T-helper 1 cell treated with Interleukin-12 subunit alpha and Interleukin-12 subunit beta and Interleukin-4 antibody, amounts not matched to agents 30 μg/mL and 1 μg/mL, for 36 hours (primary cell): ENCODE measurements around the gene MAFF.

Source experiments
- H3K27ac Mint-ChIP-seq: one replicate; pipeline ENCODE4 v1.8.0; 2021; ENCODE audit warnings: mild to moderate bottlenecking, mixed read lengths
- H3K27me3 Mint-ChIP-seq: one replicate; pipeline ENCODE4 v1.8.0; 2021; ENCODE audit warnings: low read depth, mixed read lengths
- H3K36me3 Mint-ChIP-seq: one replicate; pipeline ENCODE4 v1.8.0; 2021; ENCODE audit warnings: low read depth, mixed read lengths
- H3K4me1 Mint-ChIP-seq: one replicate; pipeline ENCODE4 v1.8.0; 2021; ENCODE audit warnings: low read depth, mixed read lengths
- H3K4me3 Mint-ChIP-seq: one replicate; pipeline ENCODE4 v1.8.0; 2021; ENCODE audit warnings: mild to moderate bottlenecking, moderate library complexity, mixed read lengths
- H3K9me3 Mint-ChIP-seq: one replicate; pipeline ENCODE4 v1.8.0; 2021; ENCODE audit warnings: mixed read lengths

MAFF gene

DNA sequence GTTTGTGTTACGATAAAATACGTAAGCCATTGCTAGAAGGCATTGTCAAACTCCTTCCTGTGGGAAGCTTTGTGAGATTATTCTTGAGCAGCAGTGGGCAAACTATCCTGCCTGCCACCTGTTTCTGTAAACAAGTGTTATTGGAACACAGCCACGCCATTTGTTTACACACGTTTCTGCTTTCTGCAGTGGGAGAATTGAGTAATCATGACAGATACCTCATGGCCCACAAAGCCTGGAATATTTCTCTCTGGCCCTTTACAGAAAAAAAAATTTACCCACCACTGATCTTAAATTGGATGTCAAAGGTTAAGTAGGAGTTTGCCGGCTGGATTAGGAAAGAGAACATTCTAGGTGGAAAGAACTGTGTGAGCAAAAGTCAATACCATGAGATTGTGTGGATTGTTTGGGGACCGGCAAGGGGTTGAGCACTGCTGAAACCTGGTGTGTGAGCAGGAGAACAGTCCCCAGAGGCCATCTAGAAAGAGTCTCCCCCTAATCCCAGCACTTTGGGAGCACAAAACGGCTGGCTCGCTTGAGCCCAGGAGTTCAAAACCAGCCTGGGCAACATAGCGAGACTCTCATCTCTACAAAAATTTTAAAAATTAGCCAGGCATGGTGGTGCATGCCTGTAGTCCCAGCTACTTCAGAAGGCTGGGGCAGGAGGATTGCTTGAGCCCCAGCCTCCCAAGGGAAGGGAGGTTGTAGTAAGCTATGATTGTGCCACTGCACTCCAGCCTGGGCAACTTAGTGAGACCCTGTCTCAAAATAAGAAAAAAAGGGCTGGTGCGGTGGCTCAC is 14.2 kb upstream of the MAFF start:
- Mint-ChIP-seq H3K9me3 (no peaks in the 10 kb centered on the region), H3K4me1 (peaks cover 3% of the 10 kb centered on the region), H3K27ac (no peak overlapping the region), H3K4me3 (no peak overlapping the region), H3K36me3 (no peaks in the 10 kb centered on the region), H3K27me3 (peaks cover 24% of the 10 kb centered on the region)

DNA sequence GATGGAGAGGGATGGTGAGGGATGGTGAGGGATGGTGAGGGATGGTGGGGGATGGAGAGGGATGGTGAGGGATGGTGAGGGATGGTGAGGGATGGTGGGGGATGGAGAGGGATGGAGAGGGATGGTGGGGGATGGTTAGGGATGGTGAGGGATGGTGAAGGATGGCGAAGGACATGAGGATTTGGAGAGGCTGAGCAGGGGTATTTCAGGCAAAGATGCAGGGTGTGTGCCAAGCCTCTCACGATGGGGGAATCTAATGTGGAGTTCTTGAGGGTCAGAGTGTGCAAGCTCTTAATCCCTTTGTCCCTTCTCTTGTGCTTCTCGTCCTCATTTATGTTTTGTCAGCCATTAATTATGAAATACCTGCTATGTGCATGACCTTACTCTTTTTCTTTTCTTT is 12.7 kb upstream of the MAFF start:
- Mint-ChIP-seq H3K27me3 (peaks cover 27% of the 10 kb centered on the region), H3K4me1 (peaks cover 2% of the 10 kb centered on the region), H3K36me3 (no peaks in the 10 kb centered on the region), H3K27ac (no peak overlapping the region), H3K9me3 (no peaks in the 10 kb centered on the region), H3K4me3 (no peak overlapping the region)

- Mint-ChIP-seq H3K4me3 (no peak overlapping the region), H3K27me3 (peaks cover 26% of the 10 kb centered on the region), H3K27ac (no peak overlapping the region), H3K9me3 (no peaks in the 10 kb centered on the region), H3K4me1 (peaks cover 5% of the 10 kb centered on the region), H3K36me3 (no peaks in the 10 kb centered on the region)
Measured at GRCh38 chr22:38190581-38190980, 11.2 kb upstream of the MAFF start.

DNA sequence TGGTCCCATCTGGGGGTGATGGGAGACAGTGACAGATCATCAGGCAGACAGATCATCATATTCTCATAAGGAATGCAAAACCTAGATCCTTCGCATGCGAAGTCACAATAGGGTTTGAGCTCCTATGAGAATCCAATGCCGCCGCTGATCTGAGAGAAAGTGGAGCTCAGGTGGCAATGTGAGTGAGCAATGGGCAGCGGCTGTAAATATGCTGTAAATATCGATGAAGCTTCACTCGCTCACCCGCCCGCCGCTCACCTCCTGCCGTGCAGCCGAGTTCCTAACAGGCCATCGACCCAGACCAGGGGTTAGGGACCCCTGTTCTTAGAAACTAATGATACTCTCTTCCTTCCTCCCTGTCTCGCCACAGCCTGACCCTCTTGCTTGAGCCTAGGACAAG is 10.7 kb upstream of the MAFF start:
- Mint-ChIP-seq H3K27me3 (peaks cover 26% of the 10 kb centered on the region), H3K27ac (no peak overlapping the region), H3K36me3 (no peaks in the 10 kb centered on the region)

DNA sequence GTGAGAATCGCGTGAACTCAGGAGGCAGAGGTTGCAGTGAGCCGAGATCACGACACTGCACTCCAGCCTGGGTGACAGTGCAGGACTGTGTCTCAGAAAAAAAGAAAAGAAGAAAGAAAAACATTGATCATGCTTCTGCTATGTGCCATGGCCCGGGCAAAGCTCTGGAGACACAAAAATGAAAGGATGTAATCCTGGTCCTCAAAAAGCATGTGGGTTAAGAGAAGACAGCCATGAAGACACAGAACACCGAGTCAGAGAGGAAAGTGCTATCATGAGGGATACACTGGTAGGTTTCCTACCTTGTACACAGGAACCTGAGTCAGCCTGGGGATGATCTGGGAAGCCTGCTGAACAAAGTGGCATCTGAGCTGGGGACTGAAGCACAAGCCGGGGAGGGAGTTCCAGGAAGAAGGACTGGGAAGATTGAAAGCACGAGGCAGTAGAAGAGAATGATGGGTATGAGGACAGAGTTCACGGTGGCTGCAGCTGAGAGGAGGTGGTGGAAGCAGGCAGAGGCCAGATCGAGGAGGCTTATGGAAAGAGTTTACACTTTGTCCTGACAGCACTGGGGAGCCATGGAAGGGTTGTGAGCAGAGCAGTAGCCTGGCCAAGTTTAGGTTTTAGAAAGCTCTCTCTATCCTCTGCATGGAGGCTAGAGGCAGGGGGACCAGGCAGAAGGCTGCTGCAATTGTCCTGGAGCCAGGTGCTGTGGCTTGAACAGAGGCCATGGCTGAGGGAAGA is 9.9 kb upstream of the MAFF start:
- Mint-ChIP-seq H3K36me3 (no peaks in the 10 kb centered on the region), H3K9me3 (no peaks in the 10 kb centered on the region), H3K4me1 (peaks cover 5% of the 10 kb centered on the region), H3K27me3 (peaks cover 19% of the 10 kb centered on the region), H3K27ac (no peak overlapping the region), H3K4me3 (no peak overlapping the region)

More for the DNA sequence above, 10.7 kb upstream of the MAFF start:
- H3K4me1 Mint-ChIP-seq: peaks cover 5% of the 10 kb centered on the region
- no peaks in the 10 kb centered on the region for H3K9me3 Mint-ChIP-seq
- no peak overlapping the region for H3K4me3 Mint-ChIP-seq

- no peak overlapping the region for H3K4me3 Mint-ChIP-seq
- H3K27ac Mint-ChIP-seq: no peak overlapping the region
- H3K36me3 Mint-ChIP-seq: no peaks in the 10 kb centered on the region
- H3K27me3 Mint-ChIP-seq: peaks cover 18% of the 10 kb centered on the region
- peaks cover 5% of the 10 kb centered on the region for H3K4me1 Mint-ChIP-seq
- no peaks in the 10 kb centered on the region for H3K9me3 Mint-ChIP-seq
Measured at GRCh38 chr22:38192475-38192863, 9.3 kb upstream of the MAFF start.

GRCh38 chr22:38193580-38193979 is 8.2 kb upstream of the MAFF start:
- Mint-ChIP-seq H3K4me1 (peaks cover 5% of the 10 kb centered on the region), H3K27ac (no peak overlapping the region), H3K9me3 (no peaks in the 10 kb centered on the region), H3K4me3 (no peak overlapping the region), H3K27me3 (peaks cover 19% of the 10 kb centered on the region), H3K36me3 (no peaks in the 10 kb centered on the region)

DNA sequence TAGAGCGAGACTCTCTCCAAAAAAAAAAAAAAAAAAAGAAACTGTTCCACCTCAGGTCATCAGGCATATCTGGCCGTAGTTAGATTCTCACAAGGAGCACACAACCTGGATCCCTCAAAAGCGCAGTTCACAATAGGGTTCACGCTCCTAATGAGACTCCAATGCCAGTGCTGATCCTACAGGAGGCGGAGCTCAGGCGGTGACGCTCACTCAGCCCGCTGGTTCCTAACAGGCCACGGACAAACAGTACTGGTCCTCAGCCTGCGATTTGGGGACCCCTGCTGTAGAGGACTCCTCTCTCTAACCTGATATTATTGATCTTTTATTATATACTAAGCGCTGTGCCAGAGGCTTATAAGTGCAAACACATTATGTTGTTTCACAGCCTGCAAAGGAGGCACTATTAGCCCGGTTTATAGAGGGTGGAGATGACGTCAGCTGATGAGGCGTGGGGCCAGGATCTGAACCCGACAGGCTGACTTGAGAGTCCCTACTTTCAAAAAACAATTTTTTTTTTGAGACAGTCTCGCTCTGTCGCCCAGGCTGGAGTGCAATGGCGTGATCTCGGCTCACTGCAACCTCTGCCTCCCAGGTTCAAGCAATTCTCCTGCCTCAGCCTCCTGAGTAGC is 4.9 kb upstream of the MAFF start:
- Mint-ChIP-seq H3K4me3 (no peak overlapping the region), H3K36me3 (no peaks in the 10 kb centered on the region), H3K27ac (no peak overlapping the region), H3K9me3 (no peaks in the 10 kb centered on the region), H3K27me3 (peaks cover 19% of the 10 kb centered on the region), H3K4me1 (peaks cover 16% of the 10 kb centered on the region)

DNA sequence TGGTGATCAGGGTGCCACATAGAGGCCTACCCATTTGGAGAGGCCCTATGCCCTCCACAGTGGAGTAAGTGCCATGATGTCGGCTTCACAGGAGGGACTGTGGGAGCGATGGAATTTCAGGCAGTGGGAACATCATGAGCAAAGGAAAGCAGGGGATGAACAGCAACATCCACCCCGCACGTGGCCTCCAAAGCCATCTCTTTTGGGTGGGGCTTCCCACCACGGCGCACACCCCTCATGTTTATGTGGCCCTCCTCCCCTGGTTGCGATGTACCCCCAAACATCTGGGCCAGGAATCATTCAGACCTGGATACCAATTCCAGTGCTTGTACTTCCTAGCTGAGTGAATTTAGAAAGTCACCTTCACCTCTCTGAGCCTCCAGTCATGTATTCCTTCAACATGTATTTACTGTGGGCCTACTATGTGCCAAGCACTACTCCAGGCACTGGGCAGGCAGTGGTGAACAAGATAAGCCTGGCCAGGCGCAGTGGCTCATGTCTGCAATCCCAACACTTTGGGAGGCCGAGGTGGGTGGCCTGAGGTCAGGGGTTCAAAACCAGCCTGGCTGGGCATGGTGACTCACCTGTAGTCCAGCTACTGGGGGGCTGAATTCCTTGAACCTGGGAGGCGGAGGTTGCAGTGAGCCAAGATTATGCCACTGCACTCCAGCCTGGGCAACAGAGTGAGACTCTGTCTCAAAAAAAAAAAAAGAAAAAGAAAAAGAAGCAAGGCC is 1.8 kb upstream of the MAFF start:
- H3K27me3 Mint-ChIP-seq: peaks cover 3% of the 10 kb centered on the region
- H3K36me3 Mint-ChIP-seq: no peaks in the 10 kb centered on the region
- no peak overlapping the region for H3K4me3 Mint-ChIP-seq
- H3K27ac Mint-ChIP-seq: no peak overlapping the region
- no peaks in the 10 kb centered on the region for H3K9me3 Mint-ChIP-seq
- H3K4me1 Mint-ChIP-seq: peaks cover 28% of the 10 kb centered on the region

DNA sequence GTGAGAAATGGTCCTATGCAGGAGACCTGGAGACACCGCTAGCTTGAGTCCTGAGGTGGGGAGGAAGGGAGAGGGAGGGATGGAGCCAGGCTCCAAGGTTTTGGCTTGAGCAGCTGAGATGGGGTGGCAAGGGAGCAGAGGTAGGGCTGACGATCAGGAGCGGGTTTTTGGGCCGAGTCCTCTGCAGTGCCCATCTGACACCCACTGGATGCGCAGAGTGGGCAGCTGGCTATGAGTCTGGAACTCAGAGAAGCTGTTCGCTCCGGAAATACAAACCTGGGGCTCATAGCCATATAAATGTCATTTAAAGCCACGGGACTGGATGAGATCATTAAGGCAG is 453 bp upstream of the MAFF start:
- peaks cover 3% of the 10 kb centered on the region for H3K27me3 Mint-ChIP-seq
- H3K4me3 Mint-ChIP-seq: peak overlapping the region; percentile 89
- no peaks in the 10 kb centered on the region for H3K36me3 Mint-ChIP-seq
- peaks cover 28% of the 10 kb centered on the region for H3K4me1 Mint-ChIP-seq
- peak overlapping the region; percentile 97 for H3K27ac Mint-ChIP-seq
- H3K9me3 Mint-ChIP-seq: no peaks in the 10 kb centered on the region

- peaks cover 28% of the 10 kb centered on the region for H3K4me1 Mint-ChIP-seq
- H3K27ac Mint-ChIP-seq: peak overlapping the region; percentile 79
- H3K27me3 Mint-ChIP-seq: peaks cover 3% of the 10 kb centered on the region
- H3K9me3 Mint-ChIP-seq: no peaks in the 10 kb centered on the region
- peak overlapping the region; percentile 85 for H3K4me3 Mint-ChIP-seq
- no peaks in the 10 kb centered on the region for H3K36me3 Mint-ChIP-seq
Measured at GRCh38 chr22:38202437-38203089, 769 bp downstream of the MAFF start.

DNA sequence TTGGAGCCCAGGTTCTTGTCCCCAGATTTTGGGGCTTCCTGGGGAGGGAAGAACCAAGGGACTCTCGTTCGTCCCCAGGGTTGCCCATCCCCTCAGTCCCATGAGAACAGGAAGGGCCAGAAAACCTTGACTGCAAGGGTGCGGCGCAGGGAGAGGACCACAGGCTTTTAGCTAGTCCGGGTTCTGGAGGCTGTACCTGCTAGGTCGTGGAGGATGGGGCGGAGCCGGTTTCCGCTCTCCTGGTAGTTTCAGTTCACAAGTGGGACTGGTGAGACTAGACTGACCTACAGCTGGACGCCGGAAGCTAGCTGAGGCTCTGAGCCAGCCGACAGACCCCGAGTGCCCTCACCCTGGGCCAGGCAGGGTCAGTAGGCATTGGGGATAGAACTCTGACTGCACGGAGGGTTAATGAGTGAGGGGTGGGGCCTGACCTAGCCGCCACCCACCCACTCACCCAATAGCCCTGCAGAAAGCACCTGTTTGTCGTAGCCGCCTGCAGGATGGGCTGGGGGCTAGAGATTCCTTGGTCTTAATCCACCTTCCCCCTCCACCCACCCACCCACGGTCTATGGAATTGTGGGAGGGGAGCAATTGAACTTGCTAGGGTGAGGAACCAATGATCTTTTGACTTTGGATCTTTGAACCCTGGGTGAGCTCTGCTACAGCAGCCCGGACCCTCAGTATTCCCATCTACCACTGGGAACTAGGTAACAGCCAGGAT is 1.5 kb downstream of the MAFF start:
- Mint-ChIP-seq H3K36me3 (no peaks in the 10 kb centered on the region), H3K4me1 (peaks cover 28% of the 10 kb centered on the region), H3K9me3 (no peaks in the 10 kb centered on the region), H3K4me3 (peak overlapping the region; percentile 85), H3K27me3 (peaks cover 3% of the 10 kb centered on the region), H3K27ac (peak overlapping the region; percentile 79)

GRCh38 chr22:38203855-38204514 is 2.2 kb downstream of the MAFF start:
- Mint-ChIP-seq H3K36me3 (no peaks in the 10 kb centered on the region), H3K9me3 (no peaks in the 10 kb centered on the region), H3K4me3 (peak overlapping the region; percentile 36), H3K4me1 (peaks cover 31% of the 10 kb centered on the region), H3K27ac (peak overlapping the region; percentile 49), H3K27me3 (no peaks in the 10 kb centered on the region)
